IPS-18c (cell line): ENCODE data around the gene KDM4B.
"Not testable (repeated sequence)": the region's sequence is repeated elsewhere in the genome, so short reads cannot be mapped to it uniquely, and the experiment has no call there.

Source experiments
- H3K4me3 ChIP-seq: 2 replicates; pipeline ENCODE4 v1.7.0; 2013; ENCODE audit warnings: low read depth, mild to moderate bottlenecking, low read length, moderate library complexity; ENCODE audit not compliant: insufficient read depth
- H3K9me3 ChIP-seq: one replicate; pipeline ENCODE4 v1.6.1; 2013; ENCODE audit warnings: mild to moderate bottlenecking, low read length, moderate library complexity; ENCODE audit not compliant: control insufficient read depth, insufficient read depth

The KDM4B gene

GRCh38 chr19:4957981-4958380 lies 10.9 kb upstream of the KDM4B start:
- Histone ChIP-seq H3K9me3 (no peaks in the 10 kb centered on the region), H3K4me3 (no peak overlapping the region)

- no peaks in the 10 kb centered on the region for H3K9me3 ChIP-seq
- H3K4me3 ChIP-seq = no peak overlapping the region
Measured at GRCh38 chr19:4962085-4962619, 6.8 kb upstream of the KDM4B start.

- Histone ChIP-seq H3K4me3 (no peak overlapping the region), H3K9me3 (no peaks in the 10 kb centered on the region)
Measured at GRCh38 chr19:4965061-4965460, 3.9 kb upstream of the KDM4B start.

- Histone ChIP-seq H3K9me3 (no peaks in the 10 kb centered on the region), H3K4me3 (no peak overlapping the region)
Measured at GRCh38 chr19:4966591-4966990, 2.3 kb upstream of the KDM4B start.

- no peaks in the 10 kb centered on the region for H3K9me3 ChIP-seq
- peak overlapping the region; percentile 5; the same call in 1 of the 2 replicates for H3K4me3 ChIP-seq
Measured at GRCh38 chr19:4967738-4968461, 1.0 kb upstream of the KDM4B start.

GRCh38 chr19:4969292-4969771 lies 419 bp downstream of the KDM4B start:
- Histone ChIP-seq H3K9me3 (no peaks in the 10 kb centered on the region), H3K4me3 (peak overlapping the region; percentile 64)

- Histone ChIP-seq H3K4me3 (peak overlapping the region; percentile 64), H3K9me3 (no peaks in the 10 kb centered on the region)
Measured at GRCh38 chr19:4969772-4970531, 1.0 kb downstream of the KDM4B start.

- H3K9me3 ChIP-seq = no peaks in the 10 kb centered on the region
- H3K4me3 ChIP-seq = peak overlapping the region; percentile 64
Measured at GRCh38 chr19:4970558-4971423, 1.9 kb downstream of the KDM4B start.

- peak overlapping the region; percentile 64 for H3K4me3 ChIP-seq
- H3K9me3 ChIP-seq = no peaks in the 10 kb centered on the region
Measured at GRCh38 chr19:4971424-4971793, 2.5 kb downstream of the KDM4B start.

GRCh38 chr19:4971816-4972495 lies 3.0 kb downstream of the KDM4B start:
- Histone ChIP-seq H3K9me3 (no peaks in the 10 kb centered on the region), H3K4me3 (peak overlapping the region; percentile 64; the same call in 1 of the 2 replicates)

- no peaks in the 10 kb centered on the region for H3K9me3 ChIP-seq
Measured at GRCh38 chr19:4972509-4973230, 3.8 kb downstream of the KDM4B start.

GRCh38 chr19:4974880-4975469 lies 6.1 kb downstream of the KDM4B start:
- H3K9me3 ChIP-seq = no peaks in the 10 kb centered on the region
- no peak overlapping the region for H3K4me3 ChIP-seq

More at GRCh38 chr19:4972509-4973230, 3.8 kb downstream of the KDM4B start:
- no peak overlapping the region for H3K4me3 ChIP-seq

GRCh38 chr19:4975601-4976000 lies 6.7 kb downstream of the KDM4B start:
- not testable (repeated sequence) for H3K4me3 ChIP-seq

GRCh38 chr19:4976401-4977298 lies 7.7 kb downstream of the KDM4B start:
- no peak overlapping the region for H3K4me3 ChIP-seq

More at GRCh38 chr19:4975601-4976000, 6.7 kb downstream of the KDM4B start:
- not testable (repeated sequence) for H3K9me3 ChIP-seq

More at GRCh38 chr19:4976401-4977298, 7.7 kb downstream of the KDM4B start:
- H3K9me3 ChIP-seq = no peaks in the 10 kb centered on the region
